HEK293 (cell line): Measurements from ENCODE around the gene KIF7.
A peak's percentile ranks its signal among the peaks of the same experiment; 100 is the strongest.

ENCODE experiments used
- CTCF ChIA-PET: fragments of 350-600 bp; formaldehyde crosslinking; extraction: SDS; loops from one replicate; lab custom pipeline; 2021; ENCODE audit warnings: antibody characterized with exemption; lab: Yijun Ruan, JAX
- POLR2A ChIA-PET: fragments of 300-600 bp; formaldehyde crosslinking; extraction: SDS; loops from one replicate; lab custom pipeline; 2020; ENCODE audit warnings: antibody characterized with exemption, inconsistent platforms; lab: Yijun Ruan, JAX
- H3K27ac ChIP-seq: fragments of 200-500 bp; sonication (Bioruptor generic); 2 replicates; pipeline ENCODE4 v1.5.1; 2014; ENCODE audit warnings: low read depth, low read length, control low read depth, inconsistent platforms; ENCODE audit errors: extremely low read depth
- H3K36me3 ChIP-seq, 2 experiments: fragments of 200-500 bp in 1 of 2; sonication (Bioruptor generic) in 1 of 2; 1 replicate in 1 of 2; 2 replicates in 1 of 2; pipeline ENCODE4 v1.5.1; 2014 to 2017; ENCODE audit warnings: inconsistent platforms in 2 of 2, low read length in 2 of 2; ENCODE audit not compliant: control insufficient read depth in 2 of 2, insufficient read depth in 1 of 2
- H3K4me1 ChIP-seq: fragments of 200-500 bp; sonication (Bioruptor generic); 2 replicates; pipeline ENCODE4 v1.5.1; 2014; ENCODE audit warnings: mild to moderate bottlenecking, low read length, inconsistent platforms; ENCODE audit not compliant: control insufficient read depth, insufficient read depth
- H3K4me3 ChIP-seq: 2 replicates; pipeline ENCODE4 v1.5.1; 2011; ENCODE audit warnings: low read depth, mild to moderate bottlenecking, control low read depth, low read length, moderate library complexity
- H3K9me3 ChIP-seq: fragments of 200-500 bp; sonication (Bioruptor generic); 2 replicates; pipeline ENCODE4 v1.5.1; 2014; ENCODE audit warnings: low read depth, low read length, inconsistent platforms; ENCODE audit not compliant: control insufficient read depth, insufficient read depth
- CTCF ChIP-seq: fragments of 450-650 bp; formaldehyde crosslinking; IDR thresholded peaks from 2 replicates; pipeline ENCODE4 v1.5.1; 2016; ENCODE audit warnings: missing biosample characterization, missing genetic modification characterization
- EGR2 ChIP-seq: fragments of 450-650 bp; formaldehyde crosslinking; IDR thresholded peaks from 2 replicates; pipeline ENCODE4 v1.5.1; 2016; ENCODE audit warnings: low read depth, missing biosample characterization, missing genetic modification characterization
- KLF10 ChIP-seq: fragments of 450-650 bp; IDR thresholded peaks from 2 replicates; pipeline ENCODE4 v1.5.1; 2018; ENCODE audit warnings: missing biosample characterization, mild to moderate bottlenecking, missing genetic modification characterization
- PRDM10 ChIP-seq: fragments of 450-650 bp; formaldehyde crosslinking; IDR thresholded peaks from 2 replicates; pipeline ENCODE4 v1.5.1; 2016; ENCODE audit warnings: missing biosample characterization, missing genetic modification characterization
- PRDM6 ChIP-seq: fragments of 450-650 bp; formaldehyde crosslinking; IDR thresholded peaks from 2 replicates; pipeline ENCODE4 v1.5.1; 2017; ENCODE audit warnings: missing biosample characterization, missing genetic modification characterization
- SCRT2 ChIP-seq: fragments of 450-650 bp; formaldehyde crosslinking; IDR thresholded peaks from 2 replicates; pipeline ENCODE4 v1.5.1; 2016; ENCODE audit warnings: missing biosample characterization, missing genetic modification characterization
- ZFHX2 ChIP-seq: fragments of 450-650 bp; formaldehyde crosslinking; conservative IDR thresholded peaks from 2 replicates; pipeline ENCODE4 v1.5.1; 2016; ENCODE audit warnings: missing biosample characterization, missing genetic modification characterization
- ZNF248 ChIP-seq: fragments of 450-650 bp; formaldehyde crosslinking; IDR thresholded peaks from 2 replicates; pipeline ENCODE4 v1.5.1; 2017; ENCODE audit warnings: missing biosample characterization, missing genetic modification characterization
- ZNF426 ChIP-seq: fragments of 450-650 bp; formaldehyde crosslinking; IDR thresholded peaks from 2 replicates; pipeline ENCODE4 v1.5.1; 2017; ENCODE audit warnings: missing biosample characterization, missing genetic modification characterization, mild to moderate bottlenecking, inconsistent platforms, moderate library complexity
- ZNF561 ChIP-seq: fragments of 450-650 bp; IDR thresholded peaks from 2 replicates; pipeline ENCODE4 v1.5.1; 2018; ENCODE audit warnings: missing biosample characterization, missing genetic modification characterization, borderline replicate concordance
- ZNF580 ChIP-seq: fragments of 450-650 bp; formaldehyde crosslinking; IDR thresholded peaks from 2 replicates; pipeline ENCODE4 v1.5.1; 2016; ENCODE audit warnings: missing biosample characterization, missing genetic modification characterization
- ZNF610 ChIP-seq: fragments of 450-650 bp; formaldehyde crosslinking; IDR thresholded peaks from 2 replicates; pipeline ENCODE4 v1.5.1; 2016; ENCODE audit warnings: missing biosample characterization, missing genetic modification characterization, borderline replicate concordance
- ZNF707 ChIP-seq: fragments of 450-650 bp; formaldehyde crosslinking; IDR thresholded peaks from 2 replicates; pipeline ENCODE4 v1.5.1; 2016; ENCODE audit warnings: missing biosample characterization, missing genetic modification characterization
- ZNF768 ChIP-seq: fragments of 450-650 bp; formaldehyde crosslinking; IDR thresholded peaks from 2 replicates; pipeline ENCODE4 v1.5.1; 2018; ENCODE audit warnings: missing biosample characterization, mild to moderate bottlenecking, missing genetic modification characterization
- ZNF777 ChIP-seq: fragments of 450-650 bp; formaldehyde crosslinking; IDR thresholded peaks from 2 replicates; pipeline ENCODE4 v1.5.1; 2017; ENCODE audit warnings: missing biosample characterization, missing genetic modification characterization, borderline replicate concordance
- ZNF791 ChIP-seq: fragments of 450-650 bp; formaldehyde crosslinking; IDR thresholded peaks from 2 replicates; pipeline ENCODE4 v1.5.1; 2016; ENCODE audit warnings: missing biosample characterization, missing genetic modification characterization
- ZNF843 ChIP-seq: fragments of 450-650 bp; formaldehyde crosslinking; IDR thresholded peaks from 2 replicates; pipeline ENCODE4 v1.5.1; 2016; ENCODE audit warnings: missing biosample characterization, missing genetic modification characterization
- TF ChIP-seq, protein P1 (sequence below): fragments of 450-650 bp; formaldehyde crosslinking; IDR thresholded peaks from 2 replicates; pipeline ENCODE4 v1.5.1; 2016; ENCODE audit warnings: missing biosample characterization, missing genetic modification characterization

KIF7 gene

GRCh38 chr15:89623165-89623564 lies 32.1 kb downstream of the KIF7 start:
- Histone ChIP-seq H3K4me1 (no peaks in the 10 kb centered on the region), H3K36me3 (peaks cover 86 to 100% of the 10 kb centered on the region in 2 experiments), H3K27ac (no peak overlapping the region), H3K4me3 (no peak overlapping the region), H3K9me3 (no peaks in the 10 kb centered on the region)
- POLR2A ChIA-PET, result no interaction called here
- TF ChIP-seq SCRT2 (tag by site-specific recombination), result no peak
- TF ChIP-seq ZNF768 (tag by site-specific recombination), result no peak
- TF ChIP-seq ZNF580 (tag by site-specific recombination), result no peak
- no peak for TF ChIP-seq PRDM10
- no peak for TF ChIP-seq ZNF426 (tag by site-specific recombination)
- no peak for TF ChIP-seq KLF10 (tag by site-specific recombination)
- TF ChIP-seq ZNF777 (tag by site-specific recombination), result no peak
- TF ChIP-seq PRDM6 (tag by site-specific recombination), result no peak
- no peak for TF ChIP-seq ZNF610
- CTCF ChIA-PET, result interaction anchor here (1.4 kb wide), 1 partner anchor 24 kb away, joined by 4 read pairs; no protein-coding TSS in a partner anchor

DNA sequence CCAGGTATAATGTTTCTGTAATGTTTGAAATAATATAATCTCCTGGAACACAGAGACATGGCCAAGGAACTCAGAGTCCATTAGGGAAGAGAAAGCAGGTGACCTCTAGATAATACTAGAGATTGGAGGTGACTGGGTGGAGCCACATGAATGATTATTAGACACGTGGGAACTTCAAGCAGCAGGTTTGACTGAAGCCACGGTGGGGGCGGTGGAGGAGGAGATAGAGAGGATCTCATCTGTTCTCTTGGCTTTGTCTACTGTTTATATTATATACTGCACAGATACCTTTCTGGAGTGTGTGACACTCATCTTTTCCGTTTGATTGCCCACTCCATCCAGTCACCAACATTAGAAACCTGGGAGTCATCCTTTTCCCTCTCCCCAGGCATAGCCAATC lies 33.7 kb downstream of the KIF7 start:
- Histone ChIP-seq H3K4me3 (no peak overlapping the region), H3K27ac (no peak overlapping the region), H3K36me3 (peaks cover 90 to 95% of the 10 kb centered on the region in 2 experiments), H3K4me1 (no peaks in the 10 kb centered on the region)
- CTCF ChIA-PET, result no interaction called here
- POLR2A ChIA-PET, result interaction anchor here (0.6 kb wide), 1 partner anchor 39 kb away, joined by 3 read pairs; no protein-coding TSS in a partner anchor
- TF ChIP-seq ZNF791 (tag by site-specific recombination) (no peak), ZFHX2 (tag by site-specific recombination) (peak; percentile 57), ZNF707 (tag by site-specific recombination) (no peak), EGR2 (tag by site-specific recombination) (peak; percentile 62), CTCF (tag by site-specific recombination) (no peak)
- TF ChIP-seq, all 188 proteins: peak for 2
- H3K9me3 ChIP-seq, result no peaks in the 10 kb centered on the region

DNA sequence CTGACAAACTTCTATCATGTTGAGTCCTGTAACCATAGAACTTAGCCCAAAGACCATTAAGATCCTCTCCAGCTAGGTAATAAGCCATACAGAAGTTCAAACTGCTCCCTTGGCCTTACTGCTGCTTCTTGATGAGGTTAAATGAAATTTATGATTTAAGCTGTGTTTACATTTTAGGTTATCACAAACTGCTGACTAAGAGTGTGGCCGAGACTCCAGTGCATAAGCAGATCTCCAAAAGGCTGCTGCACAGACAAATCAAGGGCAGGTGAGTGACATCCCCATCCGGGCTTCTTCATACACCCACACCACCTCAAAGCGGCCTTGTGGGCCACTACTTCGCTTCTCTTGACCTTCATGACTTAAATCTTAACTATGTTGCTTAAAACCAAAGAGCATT lies 39.0 kb downstream of the KIF7 start:
- no peak overlapping the region for H3K27ac ChIP-seq
- ChIA-PET CTCF (interaction anchor here (0.5 to 1.6 kb wide), 2 partner anchors 23 to 28 kb away, joined by 3 to 7 read pairs; no protein-coding TSS in a partner anchor), POLR2A (no interaction called here)

More for the DNA sequence above, 39.0 kb downstream of the KIF7 start:
- TF ChIP-seq ZNF843 (tag by site-specific recombination) (no peak), ZNF248 (tag by site-specific recombination) (no peak), ZNF561 (no peak)
- TF ChIP-seq, protein P1, sequence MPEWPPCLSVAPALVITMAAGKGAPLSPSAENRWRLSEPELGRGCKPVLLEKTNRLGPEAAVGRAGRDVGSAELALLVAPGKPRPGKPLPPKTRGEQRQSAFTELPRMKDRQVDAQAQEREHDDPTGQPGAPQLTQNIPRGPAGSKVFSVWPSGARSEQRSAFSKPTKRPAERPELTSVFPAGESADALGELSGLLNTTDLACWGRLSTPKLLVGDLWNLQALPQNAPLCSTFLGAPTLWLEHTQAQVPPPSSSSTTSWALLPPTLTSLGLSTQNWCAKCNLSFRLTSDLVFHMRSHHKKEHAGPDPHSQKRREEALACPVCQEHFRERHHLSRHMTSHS (tag by site-specific recombination), result no peak
- Histone ChIP-seq H3K9me3 (no peaks in the 10 kb centered on the region), H3K4me3 (no peak overlapping the region), H3K4me1 (no peaks in the 10 kb centered on the region), H3K36me3 (peaks cover 92 to 98% of the 10 kb centered on the region in 2 experiments)
